ENCODE measurements around the gene CCER1.

The CCER1 gene

DNA sequence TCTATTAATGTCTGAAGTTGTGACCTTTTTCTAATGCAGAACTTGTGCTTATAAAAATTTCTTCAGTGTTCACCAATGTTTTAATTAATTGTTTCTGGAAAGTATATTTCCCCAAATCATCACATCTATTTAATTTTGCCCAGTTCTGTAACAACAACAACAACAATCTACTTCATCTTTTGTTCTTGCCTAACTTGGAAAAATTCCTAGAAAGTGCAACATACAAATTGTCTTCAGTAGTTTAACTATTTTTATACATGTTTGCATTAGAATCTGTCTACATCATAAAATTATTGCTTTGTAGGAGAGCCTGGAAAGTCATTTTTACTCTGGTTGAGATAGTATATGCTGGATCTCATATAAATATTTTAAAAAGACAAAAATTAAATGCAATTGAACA, 38.5 kb downstream of the CCER1 start:
- no peak for DNase-seq

DNA sequence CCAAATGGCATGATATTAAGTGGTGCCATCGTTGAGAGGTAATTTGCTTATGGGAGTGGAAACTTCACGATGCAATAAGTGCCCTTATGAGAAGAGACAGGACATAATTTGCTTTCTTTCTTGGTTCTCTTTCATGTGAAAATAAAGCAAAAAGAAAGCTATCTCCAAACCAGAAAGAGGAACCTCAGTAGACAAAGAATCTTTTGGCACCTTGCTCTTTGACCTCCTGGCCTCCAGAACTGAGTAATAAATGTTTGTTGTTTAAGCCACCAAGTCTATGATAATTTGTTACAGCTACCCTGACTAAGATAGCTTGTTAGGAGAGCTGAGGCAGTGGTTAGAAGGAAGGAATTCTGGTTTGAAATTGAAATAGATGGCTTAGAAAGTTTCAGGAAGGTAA, 39.6 kb downstream of the CCER1 start:
- no peak for DNase-seq

DNA sequence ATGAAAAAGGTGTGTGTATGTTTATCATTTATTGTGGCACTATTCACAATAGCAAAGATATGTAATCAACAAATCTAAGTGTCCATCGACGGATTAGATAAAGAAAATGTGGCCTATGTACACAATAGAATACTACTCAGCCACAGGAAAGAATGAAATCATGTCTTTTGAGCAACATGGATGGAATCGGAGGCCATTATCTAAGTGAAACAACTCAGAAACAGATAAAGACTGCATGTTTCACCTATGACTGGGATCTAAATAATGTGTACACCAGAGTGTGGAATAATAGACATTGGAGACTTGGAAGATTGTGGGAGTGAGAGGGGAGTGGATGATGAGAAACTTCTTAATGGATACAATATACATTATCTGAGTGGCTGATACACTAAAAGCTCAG, 44.0 kb downstream of the CCER1 start:
- no peak for DNase-seq

DNA sequence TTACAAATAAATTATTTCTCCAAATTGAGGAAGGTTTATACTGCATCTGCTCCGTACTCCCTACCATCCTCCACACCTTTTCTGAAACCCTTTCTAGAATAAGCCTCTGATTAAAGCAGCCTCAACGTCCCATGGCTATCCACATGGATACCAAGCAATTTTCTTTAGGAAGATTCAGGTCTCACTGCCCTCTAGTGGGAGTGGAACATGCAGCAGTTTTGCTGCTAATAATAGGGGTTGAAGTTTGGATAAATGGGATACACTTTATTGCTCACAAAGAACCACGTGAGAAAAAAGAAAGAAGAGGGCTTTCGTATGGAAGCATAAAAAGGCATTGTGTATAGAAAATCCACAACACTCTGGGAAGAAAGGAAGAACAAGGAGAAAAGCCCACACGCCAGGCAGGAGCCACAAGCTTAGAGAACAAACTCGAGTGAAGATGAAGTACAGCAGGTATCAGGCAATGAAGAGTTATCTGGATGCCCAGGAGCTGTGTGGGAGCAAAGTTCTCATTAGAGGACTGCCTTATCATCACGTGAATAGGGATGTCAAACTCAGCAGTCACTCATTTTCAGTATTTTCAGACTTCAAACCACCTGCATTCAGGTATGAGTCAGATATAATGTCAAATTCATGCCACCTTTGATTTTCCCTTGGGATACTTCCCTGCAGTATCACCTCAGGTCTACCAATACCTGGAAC, 45.8 kb downstream of the CCER1 start:
- DNase-seq, result peak; percentile 73

DNA sequence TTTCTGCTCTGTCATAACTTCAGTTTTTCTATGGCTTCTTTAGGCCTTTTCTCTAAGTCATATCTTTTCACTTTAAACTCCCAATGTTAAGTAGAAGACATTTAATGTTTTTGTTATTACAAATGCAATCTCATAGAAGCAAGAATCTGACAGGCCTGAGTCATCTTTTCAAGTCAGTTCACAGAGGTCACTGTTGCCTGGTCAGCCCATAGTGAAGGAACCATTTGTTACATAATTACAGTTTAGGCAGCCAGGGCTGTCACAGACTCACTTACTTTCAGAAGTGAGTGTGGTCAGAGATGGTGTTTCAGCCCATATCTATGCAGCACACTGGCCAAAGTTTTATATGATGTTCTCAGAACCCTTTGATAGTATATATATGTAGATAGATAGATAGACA, 46.5 kb downstream of the CCER1 start:
- peak; percentile 70 for DNase-seq

DNA sequence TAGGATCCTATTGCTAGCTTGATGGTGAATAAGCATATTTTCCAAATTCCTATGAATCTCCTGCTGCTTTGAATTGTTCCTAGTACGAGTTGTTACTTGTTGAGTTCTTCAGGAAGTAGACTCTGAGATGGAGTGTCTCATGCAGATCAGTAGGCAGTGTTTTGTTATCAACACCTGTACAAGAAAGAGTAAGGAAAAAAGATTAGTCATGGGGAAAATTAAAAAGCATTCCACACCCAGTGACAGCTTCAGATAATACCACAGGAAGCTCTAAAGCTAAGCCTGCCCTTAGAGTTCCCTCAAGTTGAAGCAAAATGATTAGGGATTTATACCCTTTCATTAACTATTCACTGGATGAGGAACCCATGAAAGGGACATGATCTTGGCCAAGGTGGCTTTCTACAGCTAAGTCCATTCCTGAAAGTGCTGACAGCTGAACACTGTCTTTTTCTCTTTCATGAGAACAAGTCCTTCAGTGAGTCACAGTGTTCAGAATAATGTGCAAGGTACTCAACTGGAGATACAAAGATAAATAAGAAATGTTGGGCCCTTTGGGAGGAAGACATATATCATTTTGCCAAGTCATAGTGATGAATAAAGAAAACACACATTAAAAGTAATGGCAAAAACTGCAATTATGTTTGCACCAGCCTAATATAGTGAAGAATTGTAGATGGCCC, 49.1 kb downstream of the CCER1 start:
- no peak for DNase-seq

DNA sequence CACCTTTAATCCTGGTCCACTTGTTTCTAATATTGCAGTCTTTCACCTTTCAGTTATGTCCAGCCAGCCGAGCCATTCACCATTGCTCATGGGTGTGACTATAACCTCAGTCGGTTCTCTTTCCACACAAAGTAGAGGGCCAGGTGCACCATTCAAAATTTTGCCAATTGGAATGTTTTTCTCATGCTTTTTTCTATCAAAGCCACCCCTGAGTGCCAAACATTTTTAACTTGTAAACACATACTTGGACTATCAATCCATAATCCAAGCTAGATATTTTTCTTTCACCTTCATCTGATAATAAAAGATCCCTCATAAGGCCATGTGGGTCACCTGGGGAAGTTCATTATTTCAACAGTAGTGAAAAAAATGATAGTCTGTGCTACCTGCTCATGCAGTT, 52.4 kb downstream of the CCER1 start:
- DNase-seq, result no peak
